ENCODE results near the gene THUMPD2.

The THUMPD2 gene

GRCh38 chr2:39743269-39743776, 35.7 kb downstream of the THUMPD2 start:
- no peak for DNase-seq

- DNase-seq: no peak
Measured at GRCh38 chr2:39741871-39742270, 37.2 kb downstream of the THUMPD2 start.

- DNase-seq: no peak
Measured at GRCh38 chr2:39739386-39739785, 39.7 kb downstream of the THUMPD2 start.

- no peak for DNase-seq
Measured at GRCh38 chr2:39738936-39739335, 40.1 kb downstream of the THUMPD2 start.

- no peak for DNase-seq
Measured at GRCh38 chr2:39737661-39738060, 41.4 kb downstream of the THUMPD2 start.

- DNase-seq: no peak
Measured at GRCh38 chr2:39736640-39737039, 42.4 kb downstream of the THUMPD2 start.

- no peak for DNase-seq
Measured at GRCh38 chr2:39735648-39736047, 43.4 kb downstream of the THUMPD2 start.

DNA sequence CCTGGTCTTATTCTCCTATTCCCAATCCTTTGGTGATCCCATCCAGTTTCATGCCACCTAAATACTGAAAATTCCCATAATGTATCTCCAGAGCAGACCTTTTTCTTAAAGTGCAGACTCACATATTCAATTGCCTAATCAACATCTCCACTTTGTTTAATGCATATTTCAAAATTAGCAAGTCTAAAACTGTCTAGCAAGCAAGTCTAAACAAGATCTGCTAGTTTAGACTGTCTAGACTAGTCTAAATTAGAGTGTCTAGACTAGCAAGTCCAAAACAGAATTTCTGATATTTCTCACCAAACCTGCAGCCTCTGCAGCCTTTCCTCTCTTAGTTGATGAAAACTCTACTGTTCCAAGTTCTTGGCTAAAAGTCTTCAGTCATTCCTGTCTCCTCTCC, 44.6 kb downstream of the THUMPD2 start:
- no peak for DNase-seq

DNA sequence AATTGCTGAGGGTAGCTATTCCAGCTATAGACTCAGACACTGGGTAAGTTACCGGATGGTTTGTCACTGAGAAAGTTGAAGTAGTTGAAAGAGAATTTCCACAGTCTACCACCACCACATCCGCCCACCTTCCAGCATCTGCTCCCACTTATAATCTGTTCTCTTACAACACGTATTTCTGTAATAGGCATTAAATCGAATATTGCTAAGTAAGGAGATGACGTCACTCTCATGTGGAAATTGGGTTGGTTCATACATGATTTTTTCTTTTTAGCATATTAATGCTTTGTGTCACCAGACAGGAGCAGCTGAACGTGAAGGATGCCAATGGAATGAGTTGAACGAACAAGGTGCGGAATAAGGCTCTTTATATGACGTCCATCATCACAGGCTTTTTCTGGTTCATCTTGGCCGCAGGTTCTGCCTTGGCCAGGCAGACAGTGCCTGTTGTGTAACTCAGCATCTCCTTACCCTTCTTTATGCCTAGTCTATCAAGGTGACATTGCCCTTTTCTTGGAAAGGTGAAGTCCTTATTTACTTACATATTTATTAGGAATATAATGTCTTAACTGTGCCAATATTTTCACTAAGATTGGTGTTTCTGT, 45.9 kb downstream of the THUMPD2 start:
- no peak for DNase-seq

DNA sequence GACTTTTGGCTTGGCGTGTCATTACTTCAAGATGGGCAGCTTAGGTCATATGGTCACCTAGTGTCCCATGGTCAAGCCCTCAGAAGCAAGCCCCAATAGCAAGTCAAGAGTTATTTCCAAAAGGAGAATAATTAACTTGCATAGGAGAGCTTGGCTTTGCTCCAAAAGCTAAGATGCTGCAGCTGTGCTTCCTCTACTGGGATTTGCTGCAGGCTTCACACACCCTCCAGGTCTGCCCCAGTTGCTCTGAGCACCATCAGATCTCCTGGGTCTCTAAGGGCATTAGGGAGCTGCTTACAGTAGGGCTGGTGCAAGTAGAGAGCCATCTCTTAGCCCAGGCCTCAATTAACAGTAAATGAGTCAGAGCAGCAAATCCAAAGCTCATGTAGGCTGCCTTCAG, 46.6 kb downstream of the THUMPD2 start:
- no peak for DNase-seq

GRCh38 chr2:39731546-39731945, 47.5 kb downstream of the THUMPD2 start:
- DNase-seq: no peak

DNA sequence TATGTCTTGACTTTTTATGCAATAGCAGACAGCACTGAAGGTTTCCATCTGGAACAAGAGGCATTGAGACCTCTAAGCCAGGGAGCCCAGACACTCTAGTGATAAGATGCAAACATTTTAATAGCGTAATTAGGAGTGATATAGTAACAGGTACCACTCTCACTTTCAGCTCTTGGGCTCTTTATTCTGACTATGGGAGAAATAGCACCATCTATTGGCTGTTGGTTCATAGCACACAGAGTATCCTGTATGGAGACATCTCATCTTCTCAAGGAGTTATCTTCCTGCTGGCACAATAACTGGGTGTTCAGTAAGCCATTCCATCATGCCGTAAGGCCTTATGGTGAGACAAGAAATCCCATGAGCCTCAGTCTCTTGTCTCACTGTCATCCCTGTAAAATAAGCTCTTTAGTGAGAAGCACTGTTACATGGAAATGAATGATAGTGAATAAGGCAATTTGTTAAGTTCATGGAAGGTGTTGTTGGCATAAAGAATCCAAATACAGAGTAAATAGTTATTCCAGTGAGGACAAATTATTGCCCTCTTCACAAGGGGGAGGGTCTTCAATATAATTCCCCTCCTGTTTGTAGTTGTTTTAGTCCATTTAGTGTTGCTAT, 48.3 kb downstream of the THUMPD2 start:
- DNase-seq: peak; percentile 10

GRCh38 chr2:39730276-39730675, 48.8 kb downstream of the THUMPD2 start:
- no peak for DNase-seq

GRCh38 chr2:39728941-39729351, 50.1 kb downstream of the THUMPD2 start:
- no peak for DNase-seq

GRCh38 chr2:39728085-39728484, 51.0 kb downstream of the THUMPD2 start:
- peak; percentile 30 for DNase-seq

GRCh38 chr2:39725401-39725800, 53.7 kb downstream of the THUMPD2 start:
- no peak for DNase-seq

DNA sequence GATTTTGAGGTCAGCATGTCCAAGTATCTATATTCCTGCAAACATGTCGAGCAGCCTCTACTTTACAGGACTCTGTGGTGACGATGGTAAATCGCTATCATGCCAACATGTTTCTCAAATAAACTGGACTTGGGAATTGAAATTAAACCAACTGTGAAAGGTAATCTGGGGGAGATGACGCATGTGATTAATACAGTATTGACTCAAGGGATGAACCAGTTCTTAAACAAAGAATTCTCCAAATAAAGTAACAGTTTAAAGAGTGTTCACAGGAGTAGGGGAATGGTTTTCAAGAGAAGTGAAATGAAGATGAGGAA, 54.3 kb downstream of the THUMPD2 start:
- no peak for DNase-seq

DNA sequence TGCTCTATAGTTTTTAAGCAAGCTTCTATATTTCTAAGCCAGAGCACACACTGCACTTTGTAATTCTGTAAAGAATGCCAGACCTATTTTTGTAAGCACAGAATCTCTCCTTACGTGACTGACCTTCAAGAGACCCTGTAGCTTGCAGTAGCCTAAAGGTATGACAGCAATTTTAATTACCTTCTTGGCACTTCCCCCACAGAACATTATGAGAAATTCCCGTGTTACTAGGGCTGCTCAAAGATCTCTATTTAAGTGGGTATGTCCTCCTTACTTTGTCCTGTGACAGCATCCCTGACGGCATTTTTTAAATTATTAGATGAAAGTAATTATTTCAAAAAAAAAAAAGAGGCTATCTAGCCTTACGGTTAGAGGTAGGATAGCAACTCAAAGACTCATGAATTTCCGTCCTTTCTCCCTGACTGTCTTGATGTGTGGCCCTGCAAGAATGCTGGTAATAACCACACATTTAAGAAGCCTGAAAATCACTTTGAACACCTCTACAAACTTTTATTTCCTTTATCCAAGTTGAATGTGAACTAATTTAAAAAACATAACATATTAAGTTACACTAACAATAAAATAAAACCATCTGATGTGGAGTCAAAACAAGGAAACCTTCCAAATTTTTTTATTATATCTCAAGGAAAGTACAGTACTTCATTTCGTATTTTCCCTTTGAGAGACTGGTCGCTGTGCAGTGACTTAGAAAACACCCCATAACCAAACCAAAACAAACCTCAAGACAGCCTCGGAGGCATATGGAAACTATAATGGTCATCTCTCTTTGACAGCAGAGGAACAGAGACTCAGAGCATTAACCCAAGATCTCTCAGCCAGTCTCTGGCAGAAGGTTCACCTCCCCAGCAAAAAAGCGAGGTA, 54.9 kb downstream of the THUMPD2 start:
- no peak for DNase-seq

- DNase-seq: no peak
Measured at GRCh38 chr2:39723497-39723896, 55.6 kb downstream of the THUMPD2 start.

DNA sequence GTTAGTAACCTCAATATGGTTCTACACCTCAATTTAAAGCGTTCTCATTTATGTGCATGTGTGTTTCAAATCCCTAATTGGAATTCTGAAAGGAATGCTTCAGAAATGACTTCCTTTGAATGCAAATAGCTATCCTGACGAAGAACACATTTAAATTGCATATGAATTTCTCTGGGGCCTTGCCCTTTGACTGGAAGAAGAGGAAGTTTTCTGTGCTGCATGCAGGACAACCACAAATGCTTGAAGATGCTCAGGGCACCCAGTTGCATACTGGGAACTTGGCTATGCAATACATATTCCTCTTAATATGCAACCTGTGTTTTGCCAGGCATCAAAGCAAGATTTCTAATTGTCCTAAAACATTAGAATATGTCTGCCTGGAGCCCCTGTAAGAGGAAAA, 58.1 kb downstream of the THUMPD2 start:
- no peak for DNase-seq

GRCh38 chr2:39719317-39719716, 59.7 kb downstream of the THUMPD2 start:
- no peak for DNase-seq

GRCh38 chr2:39718483-39718882, 60.6 kb downstream of the THUMPD2 start:
- DNase-seq: no peak

DNA sequence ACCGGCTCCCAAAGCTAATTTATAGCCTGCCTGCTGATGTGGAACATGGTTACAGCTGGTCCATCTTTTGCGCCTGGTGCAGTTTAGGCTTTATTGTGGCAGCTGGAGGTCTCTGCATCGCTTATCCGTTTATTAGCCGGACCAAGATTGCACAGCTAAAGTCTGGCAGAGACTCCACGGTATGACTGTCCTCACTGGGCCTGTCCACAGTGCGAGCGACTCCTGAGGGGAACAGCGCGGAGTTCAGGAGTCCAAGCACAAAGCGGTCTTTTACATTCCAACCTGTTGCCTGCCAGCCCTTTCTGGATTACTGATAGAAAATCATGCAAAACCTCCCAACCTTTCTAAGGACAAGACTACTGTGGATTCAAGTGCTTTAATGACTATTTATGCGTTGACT, 62.0 kb downstream of the THUMPD2 start:
- no peak for DNase-seq

GRCh38 chr2:39715822-39716221, 63.2 kb downstream of the THUMPD2 start:
- DNase-seq: no peak
